Measurements from ENCODE around the gene SLCO3A1.

Gene SLCO3A1

DNA sequence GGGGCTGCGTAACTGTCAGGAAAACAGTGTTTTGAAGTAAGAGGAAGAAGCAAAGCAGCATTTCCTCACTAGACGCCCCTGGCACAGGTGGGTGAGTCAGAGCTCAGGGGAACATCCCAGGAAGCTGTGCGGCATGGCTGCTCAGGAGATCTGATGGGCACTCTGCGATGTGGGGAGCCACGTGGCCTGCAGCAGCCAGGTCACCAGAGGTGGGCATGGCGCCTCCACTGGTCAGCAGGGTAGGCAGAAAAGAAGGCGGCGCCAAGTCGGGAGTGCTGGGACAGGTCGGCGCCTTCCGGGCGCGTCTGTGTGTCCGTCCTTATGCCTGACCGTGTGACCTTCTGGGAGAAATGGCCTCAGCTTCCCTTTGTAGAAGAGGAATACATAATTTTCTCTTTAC, 290.3 kb downstream of the SLCO3A1 start:
- DNase-seq, result no peak

DNA sequence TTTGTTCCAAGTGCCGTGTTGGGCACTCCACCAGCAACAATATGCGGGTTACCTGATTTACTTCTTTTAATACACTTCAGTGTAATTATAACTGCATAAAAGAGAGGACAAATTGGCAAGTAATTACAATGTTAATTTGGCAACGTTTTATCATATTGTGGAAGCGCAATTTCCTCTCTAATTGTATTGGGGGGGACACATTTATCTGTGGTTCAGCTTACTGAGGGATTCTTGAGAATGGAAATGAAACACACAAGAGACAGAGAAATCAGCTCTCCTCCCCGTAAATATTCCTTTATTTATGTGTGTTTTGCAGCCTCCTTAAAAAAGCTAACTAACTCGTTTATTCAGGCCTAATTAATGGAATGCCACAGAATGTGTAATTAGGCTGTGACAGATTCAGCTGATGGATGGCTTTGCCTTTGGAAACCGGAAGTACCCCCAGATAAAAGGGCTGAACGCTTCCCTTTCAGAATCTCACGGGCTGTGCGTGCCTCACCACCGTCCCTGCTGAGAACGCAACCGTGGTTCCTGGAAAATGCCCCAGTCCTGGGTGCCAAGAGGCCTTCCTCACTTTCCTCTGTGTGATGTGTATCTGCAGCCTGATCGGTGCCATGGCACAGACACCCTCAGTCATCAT, 293.1 kb downstream of the SLCO3A1 start:
- DNase-seq, result no peak

DNA sequence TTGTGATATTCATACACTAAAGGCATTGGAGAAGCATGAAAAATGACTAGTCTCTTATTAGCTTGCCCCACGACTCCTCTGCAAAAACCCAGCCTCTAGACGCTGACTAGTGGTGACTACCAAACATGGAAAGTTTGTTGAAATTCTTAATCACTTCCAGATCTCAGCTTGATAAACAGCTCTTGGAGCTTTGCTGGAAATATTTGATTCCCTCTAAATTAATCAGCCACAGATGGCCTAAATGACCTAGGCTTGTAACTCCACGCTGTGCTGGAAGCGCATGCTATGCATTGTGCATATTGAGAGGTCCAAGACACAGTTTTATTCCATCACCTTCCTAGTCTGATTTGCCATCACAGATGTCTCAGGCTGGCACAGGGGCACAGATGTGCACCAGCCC, 295.5 kb downstream of the SLCO3A1 start:
- DNase-seq, result no peak

DNA sequence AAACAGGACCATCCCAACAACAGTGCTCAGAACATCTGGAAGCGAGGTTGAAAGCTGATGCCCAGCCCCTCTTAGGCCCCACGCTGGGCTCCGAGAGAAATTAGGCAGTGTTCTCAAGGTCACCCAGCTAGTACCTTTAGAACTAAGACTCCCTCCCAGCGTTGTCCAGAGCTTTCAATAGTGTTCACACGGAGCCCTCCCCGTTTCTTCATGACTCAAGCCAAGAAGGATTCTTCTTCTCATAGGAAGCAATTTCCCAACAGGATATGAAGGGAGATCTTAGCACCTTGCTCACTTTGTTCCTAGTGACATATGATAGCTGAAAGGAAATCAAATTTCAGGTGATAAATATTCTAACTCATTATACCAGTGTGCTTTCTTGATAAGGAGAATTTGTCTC, 296.0 kb downstream of the SLCO3A1 start:
- no peak for DNase-seq

DNA sequence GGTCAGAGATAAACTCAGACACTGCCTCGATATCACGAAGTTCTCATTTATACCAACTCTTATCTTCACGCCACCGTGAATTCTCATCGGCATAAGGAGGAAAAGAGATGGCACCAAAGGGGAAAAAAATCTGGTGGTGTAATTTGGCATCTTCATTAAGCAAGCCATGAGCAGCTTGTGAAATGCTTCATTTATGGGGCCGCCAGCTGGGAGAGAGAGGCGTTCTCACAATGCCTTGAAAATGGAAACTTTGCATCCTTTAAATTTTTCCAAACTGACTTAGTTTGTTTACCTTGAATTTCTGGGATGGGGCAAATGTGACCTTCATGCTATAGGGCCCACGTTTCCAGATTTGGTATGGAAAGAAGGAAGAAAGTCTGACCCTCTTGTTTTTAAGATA, 297.7 kb downstream of the SLCO3A1 start:
- no peak for DNase-seq

DNA sequence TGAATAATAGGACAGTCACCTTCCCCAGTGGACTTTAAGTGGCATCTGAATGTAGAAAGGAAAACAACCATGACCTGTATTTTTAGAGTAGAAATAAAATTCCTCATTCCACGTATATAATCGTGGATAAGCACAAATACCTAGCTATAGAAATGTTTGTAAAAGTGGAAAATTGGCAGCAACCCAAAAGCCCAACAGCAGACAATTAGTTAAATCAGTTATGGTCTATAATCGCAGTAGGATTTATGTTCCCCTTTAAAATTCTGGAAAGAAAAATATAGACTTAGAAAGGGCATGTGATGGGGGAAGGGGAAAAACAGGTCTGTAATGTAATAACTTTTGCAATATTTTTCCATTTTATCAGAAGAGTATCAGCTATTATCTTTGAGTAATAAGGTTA, 298.2 kb downstream of the SLCO3A1 start:
- no peak for DNase-seq

DNA sequence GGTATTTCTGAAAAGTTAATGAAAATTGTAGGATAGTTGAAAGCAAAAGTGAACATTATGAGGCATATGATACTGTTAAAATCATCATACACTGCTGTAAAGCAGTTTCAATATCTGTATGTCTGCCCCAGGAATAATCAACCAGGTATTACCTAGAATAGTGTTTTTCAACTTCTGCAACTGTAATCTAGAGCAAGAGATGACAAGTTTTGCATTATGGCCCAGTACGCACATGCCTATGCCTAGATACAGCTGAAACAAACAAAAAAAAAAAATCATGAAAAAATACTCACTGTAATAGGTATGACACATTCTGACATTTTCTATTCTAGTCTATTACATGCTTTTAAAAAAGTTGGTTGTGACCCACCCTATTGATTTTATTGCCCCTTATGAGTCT, 299.5 kb downstream of the SLCO3A1 start:
- DNase-seq, result no peak

DNA sequence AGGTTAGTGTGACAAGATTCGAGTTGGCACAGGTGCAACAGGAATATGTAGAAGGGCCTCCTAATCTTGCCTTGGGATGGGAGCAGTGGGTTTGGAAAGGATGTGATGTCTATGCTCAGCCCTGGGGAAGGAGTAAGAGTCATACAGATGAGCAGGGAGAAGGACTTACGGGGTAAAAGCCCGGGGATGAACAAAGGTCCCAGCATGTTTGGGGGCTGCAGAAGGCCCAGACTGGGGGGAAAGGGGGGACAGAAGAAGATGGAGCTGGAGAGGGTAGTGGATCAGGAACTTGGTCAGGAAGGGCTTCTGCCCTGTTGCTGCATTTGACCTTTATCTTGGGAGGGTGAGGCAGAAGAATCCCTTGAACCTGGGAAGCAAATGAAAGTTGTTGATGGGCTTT, 300.1 kb downstream of the SLCO3A1 start:
- DNase-seq, result no peak

DNA sequence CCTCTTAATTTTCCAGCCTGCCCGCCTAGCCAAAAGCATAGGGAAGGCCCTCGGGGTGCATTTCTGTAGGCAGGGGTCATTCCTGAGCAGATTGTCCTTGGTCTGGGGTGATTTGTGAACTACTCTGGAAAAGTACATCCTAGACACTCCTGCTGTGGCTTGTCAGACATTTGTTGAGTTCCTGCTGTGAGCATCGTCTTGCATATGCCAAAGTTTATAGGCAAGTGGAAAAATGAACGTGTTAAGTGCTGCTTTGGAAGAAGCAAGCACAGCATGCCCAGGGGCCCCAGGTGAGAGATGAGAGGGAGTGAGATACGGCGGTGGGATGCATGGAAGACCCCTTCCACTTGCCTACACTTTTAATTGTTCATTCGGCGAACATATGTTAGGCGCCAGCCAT, 302.4 kb downstream of the SLCO3A1 start:
- DNase-seq, result no peak

DNA sequence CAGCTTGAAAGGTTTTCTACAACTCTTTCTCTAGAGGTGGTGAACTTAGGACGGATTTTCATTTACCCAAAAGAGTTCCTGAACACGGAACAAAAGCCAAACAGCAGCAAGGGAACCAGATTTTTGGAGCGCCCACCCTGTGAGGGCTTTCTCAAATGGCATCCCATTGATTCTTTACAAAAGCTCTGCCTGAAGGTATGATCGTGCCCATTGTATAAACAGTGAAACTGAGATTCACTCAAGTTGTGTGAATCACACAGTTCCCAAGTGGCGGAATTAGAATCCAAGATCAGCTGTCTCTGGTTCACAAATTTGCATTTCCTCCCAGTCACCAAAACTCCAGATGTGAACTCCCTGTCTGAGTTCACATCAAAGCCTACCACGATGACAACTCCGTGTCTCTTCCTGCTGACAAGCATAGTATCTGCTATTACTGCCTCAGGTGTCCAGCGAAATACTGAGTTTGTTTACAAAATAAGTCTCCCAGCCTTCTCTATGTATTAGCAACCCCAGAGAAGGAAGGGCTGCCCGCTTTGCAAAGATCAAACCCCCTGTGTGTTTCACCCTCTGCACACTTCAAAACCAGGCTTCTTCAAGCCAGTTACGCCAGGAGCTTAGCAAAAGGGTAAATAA, 304.3 kb downstream of the SLCO3A1 start:
- DNase-seq, result no peak

DNA sequence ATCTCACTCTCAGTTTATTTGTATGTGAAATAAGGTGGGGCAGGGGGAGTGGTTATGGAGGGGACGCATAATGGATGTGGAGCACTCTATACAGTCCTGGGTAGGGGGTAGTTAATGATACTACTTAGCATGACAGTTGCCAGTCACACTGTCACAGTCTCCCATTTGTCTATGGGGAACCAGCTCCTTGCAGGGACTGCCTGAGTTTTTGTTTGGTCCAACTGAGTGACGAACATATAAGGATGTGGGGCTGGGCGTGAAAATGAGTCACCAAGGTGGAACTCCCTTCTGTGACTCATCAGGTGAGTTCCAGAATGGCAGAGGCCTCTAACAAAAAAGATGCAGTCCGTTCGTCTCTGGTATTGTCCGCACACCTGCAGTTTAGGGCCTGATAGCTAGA, 304.9 kb downstream of the SLCO3A1 start:
- no peak for DNase-seq

DNA sequence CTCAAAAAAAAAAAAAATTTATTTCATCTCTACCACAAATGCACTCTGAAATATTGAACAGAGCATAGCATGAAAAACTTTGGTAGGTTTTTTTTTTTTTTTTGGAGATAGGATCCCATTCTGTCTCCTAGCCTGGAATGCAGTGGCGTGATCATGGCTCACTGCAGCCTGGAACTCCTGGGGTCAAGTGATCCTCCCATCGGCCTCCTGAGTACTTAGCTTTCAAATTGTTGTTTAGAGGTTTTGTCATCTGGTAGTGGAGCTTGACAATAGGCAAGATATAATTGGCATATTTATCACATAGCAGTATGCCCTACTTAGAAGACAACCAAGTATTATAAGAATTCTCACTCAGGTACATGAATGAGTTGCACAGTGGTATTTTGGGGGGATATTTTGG, 306.0 kb downstream of the SLCO3A1 start:
- no peak for DNase-seq

DNA sequence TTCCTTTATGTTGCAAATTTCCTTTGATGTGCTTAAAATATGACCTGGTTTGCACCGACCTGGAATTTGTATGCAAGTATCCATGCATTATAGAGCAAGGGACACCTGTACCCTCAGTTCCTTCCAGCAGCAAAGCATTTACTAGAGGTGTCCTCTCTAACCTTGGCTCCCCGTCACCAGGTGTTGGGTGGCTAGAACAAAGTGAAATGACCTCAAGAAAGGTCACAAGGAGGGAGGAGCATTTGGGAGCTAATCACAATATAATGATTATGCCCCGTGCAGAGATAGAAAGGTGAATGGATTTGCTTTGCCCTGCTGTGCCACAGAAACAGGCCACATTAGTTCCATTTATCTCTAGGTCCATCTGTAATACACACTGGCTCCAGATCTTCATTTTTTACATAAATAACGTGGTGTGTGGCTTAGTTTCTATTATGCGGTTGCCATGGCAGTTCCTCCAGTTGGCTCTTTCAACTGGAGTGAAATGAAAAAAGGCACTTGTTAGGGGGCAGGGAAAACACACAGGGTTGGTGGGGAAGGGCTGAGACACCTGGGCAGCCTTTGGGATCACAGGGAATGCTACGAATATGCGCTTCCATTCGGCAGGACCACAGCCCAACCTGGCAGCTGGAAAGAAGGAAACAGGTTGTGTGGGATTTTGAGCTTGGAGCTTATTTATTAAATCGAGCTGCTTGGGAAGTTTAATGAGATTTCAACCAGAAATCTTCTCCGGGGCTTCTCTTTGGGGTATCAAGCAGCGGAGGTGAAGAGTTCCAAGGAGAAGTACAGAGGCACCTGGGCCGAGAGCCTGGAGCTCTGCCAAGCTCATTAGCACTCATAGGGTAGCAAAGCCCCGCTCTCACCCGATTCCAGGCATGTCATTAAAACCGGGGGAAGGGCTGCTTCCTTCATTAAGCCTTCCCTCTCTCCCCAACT, 306.7 kb downstream of the SLCO3A1 start:
- DNase-seq, result no peak

DNA sequence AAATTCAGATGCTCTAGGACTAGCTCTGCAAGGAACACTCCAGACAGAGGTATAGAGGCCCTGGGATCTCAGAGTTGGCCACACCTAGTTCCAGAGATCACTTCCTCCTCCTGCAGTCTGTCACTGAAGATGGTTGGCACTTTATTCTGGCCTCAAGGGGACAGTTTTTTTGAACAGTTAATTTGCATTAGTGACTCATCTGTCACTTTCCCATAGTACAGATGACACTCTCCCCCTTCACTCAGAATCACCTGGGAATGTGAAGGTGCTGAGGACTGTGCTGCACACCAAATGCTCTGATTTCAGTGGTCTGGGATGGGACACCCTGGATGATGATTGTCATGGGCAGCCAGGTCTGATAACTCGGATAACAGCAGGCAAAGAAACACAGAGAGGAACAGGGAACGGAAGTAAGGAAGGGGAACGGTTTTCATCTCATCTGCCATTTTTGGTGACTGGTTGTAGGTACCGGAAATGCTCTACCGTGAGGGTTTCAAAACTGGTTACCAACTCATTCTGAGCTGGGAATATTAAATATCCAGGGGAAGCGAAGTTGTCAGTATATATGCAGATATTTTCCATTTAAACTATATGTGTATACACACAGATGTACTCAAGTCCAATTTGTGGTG, 307.6 kb downstream of the SLCO3A1 start:
- no peak for DNase-seq

DNA sequence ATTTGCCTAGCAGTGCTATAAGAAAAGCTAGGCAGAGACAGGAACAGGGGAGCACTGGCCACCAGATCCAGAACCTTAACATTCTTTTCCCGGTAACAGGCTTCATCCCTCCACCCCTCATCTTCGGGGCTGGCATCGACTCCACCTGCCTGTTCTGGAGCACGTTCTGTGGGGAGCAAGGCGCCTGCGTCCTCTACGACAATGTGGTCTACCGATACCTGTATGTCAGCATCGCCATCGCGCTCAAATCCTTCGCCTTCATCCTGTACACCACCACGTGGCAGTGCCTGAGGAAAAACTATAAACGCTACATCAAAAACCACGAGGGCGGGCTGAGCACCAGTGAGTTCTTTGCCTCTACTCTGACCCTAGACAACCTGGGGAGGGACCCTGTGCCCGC, 309.1 kb downstream of the SLCO3A1 start:
- no peak for DNase-seq

DNA sequence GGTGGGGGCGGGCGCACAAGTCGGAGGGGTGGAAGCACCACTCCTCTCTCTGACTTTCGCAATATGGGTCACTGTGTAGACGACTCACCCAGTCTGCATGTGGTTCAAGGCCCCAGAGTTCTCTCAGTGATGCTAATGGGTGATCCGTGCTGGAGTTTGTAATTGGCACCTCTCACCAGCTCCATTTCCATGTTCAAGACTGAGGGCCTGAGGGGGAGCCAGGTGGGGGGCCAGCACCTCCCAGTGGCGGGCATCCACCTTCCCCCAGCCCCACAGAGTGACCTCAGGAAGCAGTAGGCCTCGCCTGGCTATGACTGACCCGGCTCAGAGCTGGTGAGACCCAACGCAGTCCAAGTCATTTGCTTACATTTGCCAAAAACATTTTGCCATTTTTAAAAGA, 310.1 kb downstream of the SLCO3A1 start:
- DNase-seq, result no peak

DNA sequence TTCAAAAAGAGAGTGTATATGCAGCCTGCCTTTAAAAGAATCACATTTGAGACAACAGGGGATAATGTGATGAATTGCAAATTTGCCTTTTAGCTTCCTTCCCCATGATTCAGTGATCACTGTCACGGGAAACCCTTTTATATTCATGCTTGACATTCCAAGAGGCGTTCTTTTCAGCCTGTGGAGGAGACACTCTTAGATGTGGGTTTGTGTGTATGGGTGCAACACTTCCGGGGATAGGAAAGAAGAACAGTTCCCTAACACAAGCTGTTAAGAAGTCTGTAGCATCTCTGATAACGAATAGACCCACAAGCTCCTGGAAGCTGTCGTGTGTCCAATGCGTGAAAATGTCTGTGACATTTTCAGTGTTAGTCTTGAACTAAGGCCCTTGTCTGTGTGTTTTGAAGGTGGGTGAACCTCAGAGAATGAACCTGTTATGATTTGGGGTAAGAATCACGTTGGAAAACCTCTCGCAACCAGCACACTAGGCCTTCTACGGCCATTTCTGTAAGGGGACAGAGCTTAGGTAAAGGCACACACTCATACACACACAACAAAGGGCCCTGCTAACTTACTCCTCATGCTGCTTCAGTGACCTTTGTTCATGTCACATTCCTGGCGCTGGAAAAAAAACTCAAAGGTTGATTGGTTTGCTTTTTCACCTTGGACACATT, 311.0 kb downstream of the SLCO3A1 start:
- no peak for DNase-seq

DNA sequence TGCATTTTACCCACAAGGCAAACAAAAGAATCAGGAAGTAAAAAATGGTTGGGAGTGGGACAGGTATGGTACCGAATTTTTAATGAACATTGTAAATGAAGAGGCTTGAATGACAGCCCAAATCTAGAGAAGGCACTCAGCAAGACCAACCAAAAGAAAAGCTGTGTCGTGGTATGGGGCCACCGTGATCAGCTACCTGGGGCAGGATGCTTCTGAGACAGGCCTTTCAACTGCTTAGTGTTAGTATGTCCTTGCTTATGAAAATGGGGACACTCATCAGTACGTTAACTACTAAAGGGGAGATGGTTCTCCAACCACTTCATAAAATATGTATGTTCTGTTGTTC, 311.5 kb downstream of the SLCO3A1 start:
- no peak for DNase-seq

DNA sequence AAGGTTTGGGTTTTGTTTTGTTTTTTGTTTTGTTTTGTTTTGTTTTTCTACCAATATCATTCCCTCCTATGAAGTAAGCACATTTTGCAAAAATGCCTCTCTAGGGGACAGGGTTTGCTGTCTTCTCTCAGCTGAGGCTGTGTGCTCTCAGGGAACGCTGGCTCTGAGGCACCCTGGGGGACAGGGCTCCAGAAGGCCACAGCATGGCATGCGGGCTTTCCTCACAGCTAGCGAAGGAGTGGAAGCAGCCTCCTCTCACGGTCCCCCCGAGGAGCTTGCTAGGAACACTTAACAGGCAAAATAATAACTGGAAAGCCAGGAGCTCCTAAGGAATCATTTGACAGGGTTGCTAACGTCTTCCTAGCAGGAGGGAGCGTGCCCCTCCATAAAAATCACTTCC, 312.5 kb downstream of the SLCO3A1 start:
- DNase-seq, result no peak

DNA sequence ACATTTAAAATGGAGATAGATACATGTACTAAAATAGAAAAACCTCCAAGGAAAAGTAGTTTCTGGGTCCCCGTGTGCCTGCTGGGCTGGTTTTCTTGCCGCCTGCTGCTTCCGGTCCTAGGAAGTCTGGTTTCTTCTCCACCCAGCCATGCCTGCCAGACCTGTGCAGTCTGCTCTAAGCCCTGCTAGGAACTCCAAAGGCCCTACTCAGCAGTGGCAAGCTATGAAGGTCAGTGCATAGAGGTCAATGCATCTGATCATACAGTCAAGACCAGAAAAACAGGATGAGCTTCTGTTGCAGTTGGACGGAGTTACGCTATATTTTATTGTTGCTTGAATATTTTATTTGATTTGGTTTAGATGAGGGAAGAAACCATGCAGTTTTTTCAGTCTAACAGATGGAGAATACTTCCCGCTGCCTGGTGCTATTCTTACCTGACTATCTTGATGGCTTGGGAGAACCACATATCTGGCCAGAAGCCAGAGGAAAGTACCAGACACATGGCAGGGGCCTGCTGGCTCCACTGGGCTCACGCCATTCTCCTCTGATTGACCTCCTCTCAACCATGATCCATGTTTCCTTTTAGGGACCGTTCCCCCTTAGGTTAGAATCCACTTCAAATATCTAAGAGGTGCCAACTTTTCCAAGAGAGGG, 313.4 kb downstream of the SLCO3A1 start:
- DNase-seq, result no peak

DNA sequence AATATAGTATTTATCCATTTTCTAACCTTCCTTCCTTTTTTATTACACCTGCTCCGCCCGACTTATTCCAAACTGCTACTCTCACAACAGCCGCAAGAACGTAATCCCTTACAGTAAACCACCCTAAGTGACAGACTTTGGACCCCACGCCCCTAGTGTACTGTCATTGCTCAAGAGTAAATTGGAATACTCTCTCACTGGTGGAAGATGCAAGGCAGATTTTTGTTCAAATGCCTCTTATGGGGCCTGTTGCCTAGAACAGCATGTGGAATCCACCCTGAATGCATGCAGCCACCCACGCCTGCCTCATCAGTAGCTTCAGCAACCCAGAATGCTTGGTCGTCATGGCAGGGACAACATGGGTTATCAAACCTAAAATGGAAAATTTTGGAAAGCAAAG, 313.9 kb downstream of the SLCO3A1 start:
- DNase-seq, result no peak

DNA sequence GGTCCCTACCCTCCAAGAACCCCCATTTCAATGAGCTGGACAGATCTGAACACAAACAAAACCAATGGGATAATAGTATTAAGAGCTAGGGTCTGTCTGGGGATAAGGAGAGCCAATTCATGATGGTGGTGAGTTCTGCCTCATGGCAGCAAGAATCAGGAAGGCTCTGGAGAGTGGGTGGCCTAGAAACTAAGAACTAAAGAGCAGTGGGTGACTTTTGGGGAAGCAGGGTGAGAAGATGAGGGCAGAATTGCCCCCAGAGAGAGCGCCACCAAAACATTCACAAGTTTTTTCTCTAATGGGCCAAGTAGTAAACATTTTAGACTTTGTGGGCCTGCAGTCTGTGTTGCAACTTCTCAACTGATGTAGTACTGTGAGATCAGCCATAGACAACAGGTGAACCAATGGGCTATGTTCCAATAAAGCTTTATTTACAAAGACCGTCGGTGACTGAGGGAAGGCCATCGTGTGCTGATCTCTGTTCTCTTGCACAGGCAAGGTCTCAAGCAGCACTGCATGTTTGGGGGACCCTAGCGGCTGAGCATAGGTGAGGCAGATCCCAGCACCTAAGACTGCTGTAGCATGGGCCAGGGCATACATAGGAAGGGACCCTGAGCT, 314.7 kb downstream of the SLCO3A1 start:
- DNase-seq, result no peak

All from NCI-H1694 (cell line).